HL-60 (cell line): ENCODE measurements around the gene PECR.

Experiments used
- DNase-seq, 2 experiments: peaks; one replicate each; pipeline ENCODE4 v3.0.0-alpha.2; 2010 to 2020; ENCODE audit warnings: low read depth in 1 of 2, low spot score in 1 of 2
- H3K27ac ChIP-seq: fragments of 250-450 bp; sonication (Bioruptor Pico); replicated peaks from 2 replicates; pipeline ENCODE4 v1.5.1; 2020; ENCODE audit warnings: mild to moderate bottlenecking, moderate library complexity
- H3K27me3 ChIP-seq: fragments of 250-450 bp; sonication (Bioruptor Pico); 2 replicates; pipeline ENCODE4 v1.5.1; 2021; ENCODE audit warnings: mild to moderate bottlenecking, moderate library complexity; ENCODE audit not compliant: insufficient read depth, poor library complexity, severe bottlenecking
- H3K4me3 ChIP-seq: replicated peaks from 2 replicates; pipeline ENCODE4 v1.5.1; 2011; ENCODE audit warnings: mild to moderate bottlenecking, control low read depth, low read length; ENCODE audit not compliant: insufficient read depth
- GABPA ChIP-seq: IDR thresholded peaks from 2 replicates; pipeline ENCODE4 v1.6.1; 2012; ENCODE audit warnings: low read depth
- POLR2AphosphoS5 ChIP-seq: IDR thresholded peaks from 2 replicates; pipeline ENCODE4 v1.6.1; 2012; ENCODE audit warnings: low read depth
- REST ChIP-seq: IDR thresholded peaks from 2 replicates; pipeline ENCODE4 v1.6.1; 2012; ENCODE audit warnings: low read depth; ENCODE audit not compliant: insufficient replicate concordance
- SPI1 ChIP-seq: IDR thresholded peaks from 2 replicates; pipeline ENCODE4 v1.6.1; 2012; ENCODE audit warnings: low read depth, mild to moderate bottlenecking, borderline replicate concordance
- TF ChIP-seq, protein P1 (sequence below): IDR thresholded peaks from one replicate; pipeline ENCODE4 v1.5.1; 2011; ENCODE audit warnings: low read length, control low read depth, inconsistent platforms; ENCODE audit not compliant: insufficient read depth

The PECR gene

DNA sequence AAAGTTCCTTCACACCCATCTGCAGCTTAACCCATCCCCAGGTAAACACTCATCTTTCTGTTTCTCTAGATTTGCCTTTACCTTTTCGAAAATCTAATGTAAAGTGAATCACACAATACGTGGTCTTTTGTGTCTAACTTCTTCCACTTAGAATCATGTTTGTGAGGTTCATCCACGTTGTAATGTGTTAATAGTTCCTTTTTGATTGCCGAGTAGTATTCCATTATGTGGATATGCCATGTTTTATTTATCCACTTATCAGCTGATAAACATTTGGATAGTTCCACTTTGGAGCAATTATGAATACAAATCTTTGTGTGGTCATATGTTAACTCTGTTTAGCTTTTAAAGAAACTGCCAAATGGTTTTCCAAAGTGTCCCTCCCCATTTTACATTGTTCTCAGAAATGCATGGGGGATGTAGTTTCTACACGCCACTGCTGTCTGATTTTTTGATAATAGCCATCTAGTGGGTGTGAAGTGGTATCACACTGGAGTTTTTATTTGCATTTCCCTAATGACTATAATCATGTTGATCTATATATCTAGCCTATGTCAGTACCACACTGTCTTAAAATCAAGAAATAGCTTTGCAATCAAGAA, 22.3 kb downstream of the PECR start:
- no peak overlapping the region for H3K27ac ChIP-seq
- H3K27me3 ChIP-seq = no peaks in the 10 kb centered on the region
- no peak for DNase-seq
- TF ChIP-seq SPI1 = no peak
- TF ChIP-seq, protein P1, sequence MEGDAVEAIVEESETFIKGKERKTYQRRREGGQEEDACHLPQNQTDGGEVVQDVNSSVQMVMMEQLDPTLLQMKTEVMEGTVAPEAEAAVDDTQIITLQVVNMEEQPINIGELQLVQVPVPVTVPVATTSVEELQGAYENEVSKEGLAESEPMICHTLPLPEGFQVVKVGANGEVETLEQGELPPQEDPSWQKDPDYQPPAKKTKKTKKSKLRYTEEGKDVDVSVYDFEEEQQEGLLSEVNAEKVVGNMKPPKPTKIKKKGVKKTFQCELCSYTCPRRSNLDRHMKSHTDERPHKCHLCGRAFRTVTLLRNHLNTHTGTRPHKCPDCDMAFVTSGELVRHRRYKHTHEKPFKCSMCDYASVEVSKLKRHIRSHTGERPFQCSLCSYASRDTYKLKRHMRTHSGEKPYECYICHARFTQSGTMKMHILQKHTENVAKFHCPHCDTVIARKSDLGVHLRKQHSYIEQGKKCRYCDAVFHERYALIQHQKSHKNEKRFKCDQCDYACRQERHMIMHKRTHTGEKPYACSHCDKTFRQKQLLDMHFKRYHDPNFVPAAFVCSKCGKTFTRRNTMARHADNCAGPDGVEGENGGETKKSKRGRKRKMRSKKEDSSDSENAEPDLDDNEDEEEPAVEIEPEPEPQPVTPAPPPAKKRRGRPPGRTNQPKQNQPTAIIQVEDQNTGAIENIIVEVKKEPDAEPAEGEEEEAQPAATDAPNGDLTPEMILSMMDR = peak; percentile 0
- no peak overlapping the region for H3K4me3 ChIP-seq

DNA sequence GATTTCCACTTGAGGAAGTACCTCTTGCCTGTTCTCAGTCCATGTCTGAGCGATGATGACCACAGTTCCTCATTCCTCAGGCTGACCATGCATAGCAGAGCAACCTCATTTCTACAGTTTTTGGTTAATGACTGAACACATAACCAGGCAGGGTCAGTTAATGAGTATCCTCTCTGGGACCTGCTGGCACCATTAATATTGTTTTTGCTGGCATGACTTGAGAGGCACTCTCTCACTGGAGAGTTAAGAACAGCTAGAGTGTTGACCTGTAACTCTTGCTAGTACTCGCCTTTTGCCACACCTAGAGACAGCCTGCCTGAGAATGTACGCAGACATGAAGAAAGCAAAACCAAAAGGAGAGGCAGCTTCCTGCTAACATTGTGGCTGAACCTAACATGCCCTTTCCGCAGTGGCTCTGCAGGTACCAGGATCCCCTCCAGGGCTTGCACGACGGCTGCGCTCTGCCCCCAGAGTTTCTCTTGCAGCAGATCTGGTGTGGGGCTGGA, 23.9 kb downstream of the PECR start:
- H3K27me3 ChIP-seq = no peaks in the 10 kb centered on the region
- no peak overlapping the region for H3K27ac ChIP-seq
- TF ChIP-seq, protein P1 = no peak
- TF ChIP-seq SPI1 (peak; percentile 62), POLR2AphosphoS5 (no peak)
- no peak overlapping the region for H3K4me3 ChIP-seq
- peak in 1 of 2 experiments; percentile 25 for DNase-seq

DNA sequence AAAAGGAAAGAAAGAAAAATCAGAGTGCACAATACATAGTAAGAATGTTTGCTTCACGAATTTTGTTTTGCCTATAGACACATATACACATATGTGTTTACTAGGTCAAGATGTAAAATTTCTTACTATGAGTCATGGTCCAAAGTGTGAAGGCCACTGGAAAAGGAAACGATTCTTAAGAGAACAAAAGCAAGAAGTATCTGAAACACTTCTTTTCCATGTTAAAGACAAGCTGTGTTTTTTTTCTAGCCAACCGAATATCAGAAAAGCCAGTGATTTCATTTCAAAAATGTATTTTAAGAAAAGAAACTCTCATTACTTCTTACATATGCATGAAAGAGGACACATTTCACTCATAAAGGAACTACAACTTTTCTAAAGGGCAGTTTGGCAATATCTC, 24.9 kb downstream of the PECR start:
- TF ChIP-seq POLR2AphosphoS5 (no peak), REST (no peak), GABPA (no peak), SPI1 (no peak)
- TF ChIP-seq, protein P1 = no peak
- H3K4me3 ChIP-seq = no peak overlapping the region
- no peak for DNase-seq
- no peaks in the 10 kb centered on the region for H3K27me3 ChIP-seq
- no peak overlapping the region for H3K27ac ChIP-seq

DNA sequence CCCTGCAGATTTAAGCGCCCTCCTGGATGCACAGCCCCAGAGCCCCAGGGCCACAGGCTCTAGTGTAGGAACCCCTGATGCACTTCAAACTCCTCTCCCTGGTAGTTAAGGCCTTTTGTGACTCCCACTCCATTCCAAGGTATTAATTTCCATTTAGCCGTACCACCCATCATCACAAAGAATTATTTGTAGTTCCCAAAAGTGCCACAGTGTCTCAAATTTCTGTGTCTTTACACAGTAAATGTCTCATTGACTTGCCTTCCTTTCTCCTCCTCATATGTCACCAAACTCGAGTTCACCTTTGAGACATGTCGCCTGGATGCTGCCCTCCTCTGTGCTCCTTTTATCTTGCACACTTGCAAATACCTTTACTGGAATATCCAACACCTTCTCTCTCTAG, 25.9 kb downstream of the PECR start:
- no peak overlapping the region for H3K27ac ChIP-seq
- H3K27me3 ChIP-seq = no peaks in the 10 kb centered on the region
- no peak for DNase-seq
- TF ChIP-seq, protein P1 = no peak
- no peak for TF ChIP-seq SPI1
- no peak for TF ChIP-seq POLR2AphosphoS5
- TF ChIP-seq GABPA = no peak
- no peak for TF ChIP-seq REST
- H3K4me3 ChIP-seq = no peak overlapping the region
